ENCODE data around the gene RER1. TPM values are rescaled to one million over a fixed set of nuclear protein-coding genes. Genes with fewer than 3 reads are reported as not detected.

The RER1 gene
- total RNA-seq, 1 donor from 2014 or later: 118 TPM

GRCh38 chr1:2425892-2426291, 34.3 kb downstream of the RER1 start:
- no peak for TF ChIP-seq CTCF (IDR thresholded peaks at IDR 0.05)
- Histone ChIP-seq H3K27ac (no peak overlapping the region), H3K4me3 (no peak overlapping the region), H3K36me3 (no peaks in the 10 kb centered on the region), H3K9me3 (no peaks in the 10 kb centered on the region), H3K4me1 (no peaks in the 10 kb centered on the region), H3K27me3 (peaks cover 12% of the 10 kb centered on the region)
- no peak for DNase-seq
- intact Hi-C loops (cut with DNase I): no loop called here
- ATAC-seq: no peak

- H3K4me1 ChIP-seq: no peaks in the 10 kb centered on the region
- no peak overlapping the region for H3K27ac ChIP-seq
- no peak overlapping the region for H3K4me3 ChIP-seq
- H3K36me3 ChIP-seq: no peaks in the 10 kb centered on the region
- no peak for TF ChIP-seq CTCF (IDR thresholded peaks at IDR 0.05)
- peaks cover 12% of the 10 kb centered on the region for H3K27me3 ChIP-seq
- DNase-seq (no peak), ATAC-seq (no peak)
- no peaks in the 10 kb centered on the region for H3K9me3 ChIP-seq
- intact Hi-C loops (cut with DNase I): no loop called here
Observed at GRCh38 chr1:2426540-2426939, 34.9 kb downstream of the RER1 start.

GRCh38 chr1:2427051-2427450, 35.4 kb downstream of the RER1 start:
- ATAC-seq (no peak), DNase-seq (no peak)
- Histone ChIP-seq H3K9me3 (no peaks in the 10 kb centered on the region), H3K36me3 (no peaks in the 10 kb centered on the region), H3K27me3 (peaks cover 12% of the 10 kb centered on the region), H3K4me3 (no peak overlapping the region), H3K4me1 (no peaks in the 10 kb centered on the region), H3K27ac (no peak overlapping the region)
- no peak for TF ChIP-seq CTCF (IDR thresholded peaks at IDR 0.05)
- intact Hi-C loops (cut with DNase I): no loop called here

- H3K4me1 ChIP-seq: no peaks in the 10 kb centered on the region
- no peak overlapping the region for H3K27ac ChIP-seq
- no peak overlapping the region for H3K4me3 ChIP-seq
- H3K9me3 ChIP-seq: no peaks in the 10 kb centered on the region
- no peak for DNase-seq
- no peak for TF ChIP-seq CTCF (IDR thresholded peaks at IDR 0.05)
- ATAC-seq: no peak
- intact Hi-C loops (cut with DNase I): no loop called here
- H3K27me3 ChIP-seq: peaks cover 12% of the 10 kb centered on the region
- no peaks in the 10 kb centered on the region for H3K36me3 ChIP-seq
Observed at GRCh38 chr1:2427976-2428375, 36.3 kb downstream of the RER1 start.

- TF ChIP-seq CTCF (IDR thresholded peaks at IDR 0.05): no peak
- H3K27me3 ChIP-seq: peaks cover 12% of the 10 kb centered on the region
Observed at GRCh38 chr1:2428490-2428889, 36.8 kb downstream of the RER1 start.

More at GRCh38 chr1:2428490-2428889, 36.8 kb downstream of the RER1 start:
- no peaks in the 10 kb centered on the region for H3K4me1 ChIP-seq
- no peaks in the 10 kb centered on the region for H3K9me3 ChIP-seq
- intact Hi-C loops (cut with DNase I): no loop called here
- ATAC-seq (no peak), DNase-seq (no peak)
- no peaks in the 10 kb centered on the region for H3K36me3 ChIP-seq
- no peak overlapping the region for H3K27ac ChIP-seq
- H3K4me3 ChIP-seq: no peak overlapping the region

Measured in upper lobe of right lung (tissue), 1 donor.